Motor neuron (in vitro differentiated cells): Measurements from ENCODE around the gene SEH1L. TPM values are rescaled to one million over a fixed set of nuclear protein-coding genes. Genes with fewer than 3 reads are reported as not detected.

ENCODE experiments used
- ATAC-seq, 8 experiments: fragments of 200-7000 bp; cut with Tn5 transposase; replicated peaks in 6 of 8; 2 replicates each; pipeline ENCODE4 v1.8.0; 2021; ENCODE audit warnings: mild to moderate bottlenecking in 8 of 8, moderate library complexity in 8 of 8
- H3K27ac ChIP-seq, 2 donors: fragments of 250-450 bp; sonication (Bioruptor Pico); 2 replicates each; pipeline ENCODE4 v1.9.0; 2021; ENCODE audit warnings: antibody characterized with exemption in 2 of 2, mild to moderate bottlenecking in 2 of 2, moderate library complexity in 1 of 2
- H3K4me1 ChIP-seq, 2 donors: fragments of 250-450 bp; sonication (Bioruptor Pico); replicated peaks in 1 of 2; 2 replicates each; pipeline ENCODE4 v1.6.1; 2021; ENCODE audit warnings: antibody characterized with exemption in 2 of 2, mild to moderate bottlenecking in 2 of 2, moderate library complexity in 1 of 2
- H3K4me3 ChIP-seq, 5 donors: fragments of 250-450 bp; sonication (Bioruptor Pico); 2 replicates each; pipeline ENCODE4 v1.9.0; 2021; ENCODE audit warnings: antibody characterized with exemption in 5 of 5, mild to moderate bottlenecking in 5 of 5, moderate library complexity in 4 of 5
- WGBS, 10 experiments: fragments of 450-650 bp; shearing (Covaris generic); methylation state at CpG; one replicate each; pipeline ENCODE4 v1.0.0; 2022; 5-methylcytosine and 5-hydroxymethylcytosine counted together
- in situ Hi-C, 9 experiments: fragments of 400-800 bp; cut with MboI; loops; one replicate each; pipeline ENCODE4 v1.15.0; 2021; ENCODE audit warnings: low sequenced_read_pairs in 9 of 9, low pct_unique_long_range_greater_than_20kb in 2 of 9; ENCODE audit not compliant: unreplicated experiment in 9 of 9
- total RNA-seq, 8 experiments: library from RNA; unstranded; fragments of 300-600 nt; gene quantifications; 2 replicates each; pipeline versions ENCODE4 v1.2.3 to v1.2.4, GENCODE V29; 2022

The SEH1L gene
- total RNA-seq, 8 experiments from 2014 or later, result 11.9 to 51.6 (median 22.5) TPM

DNA sequence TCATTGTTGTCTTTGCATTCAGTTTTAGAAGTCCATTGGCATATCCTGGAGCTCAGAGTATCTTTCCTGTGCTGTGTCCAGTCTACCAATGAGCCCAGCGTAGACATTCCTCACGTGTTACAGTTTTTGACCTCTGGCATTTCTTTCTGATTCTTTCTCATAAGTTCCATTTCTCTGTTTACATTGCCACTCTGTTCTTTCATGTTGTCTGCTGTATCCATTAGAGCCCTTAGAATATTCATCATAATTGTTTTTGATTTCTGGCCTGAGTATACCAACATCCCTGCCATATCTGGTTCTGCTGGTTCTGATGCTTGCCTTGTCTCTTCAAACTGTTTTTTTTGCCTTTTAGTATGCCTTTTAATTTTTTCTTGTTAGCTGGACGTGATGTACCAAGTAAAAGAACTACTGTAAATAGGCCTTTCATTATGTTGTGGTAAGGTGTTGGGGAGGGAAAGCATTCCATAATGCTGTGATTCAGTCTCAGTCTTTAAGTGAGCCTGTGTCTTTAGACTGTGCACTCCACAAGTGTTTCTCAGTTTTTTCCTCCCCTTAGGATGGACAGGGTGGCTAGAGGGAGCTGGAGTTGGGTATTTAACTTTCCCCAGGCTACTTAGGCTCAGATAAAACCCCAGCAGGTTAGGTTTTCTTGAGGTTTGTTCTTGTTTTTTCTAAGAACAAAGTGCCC is 78.9 kb downstream of the SEH1L start:
- H3K27ac ChIP-seq, result no peak overlapping the region
- no peak overlapping the region for H3K4me3 ChIP-seq
- no peak for ATAC-seq
- H3K4me1 ChIP-seq, result no peaks in the 10 kb centered on the region
- in situ Hi-C loops, result no loop called here
- 93 to 100% (median 97%) methylated on average over 1 to 3 of the region's 3 CpGs for WGBS, 10 experiments

- ATAC-seq, result no peak
- H3K27ac ChIP-seq, result no peak overlapping the region
- no peaks in the 10 kb centered on the region for H3K4me1 ChIP-seq
- in situ Hi-C loops, result no loop called here
- no peak overlapping the region for H3K4me3 ChIP-seq
- WGBS, 10 experiments, result 93 to 100% (median 100%) methylated on average over 1 to 2 of the region's 2 CpGs; no CpG with 5 or more reads in 3 of the 10 experiments
Observed at GRCh38 chr18:13028869-13029268, 81.1 kb downstream of the SEH1L start.

DNA sequence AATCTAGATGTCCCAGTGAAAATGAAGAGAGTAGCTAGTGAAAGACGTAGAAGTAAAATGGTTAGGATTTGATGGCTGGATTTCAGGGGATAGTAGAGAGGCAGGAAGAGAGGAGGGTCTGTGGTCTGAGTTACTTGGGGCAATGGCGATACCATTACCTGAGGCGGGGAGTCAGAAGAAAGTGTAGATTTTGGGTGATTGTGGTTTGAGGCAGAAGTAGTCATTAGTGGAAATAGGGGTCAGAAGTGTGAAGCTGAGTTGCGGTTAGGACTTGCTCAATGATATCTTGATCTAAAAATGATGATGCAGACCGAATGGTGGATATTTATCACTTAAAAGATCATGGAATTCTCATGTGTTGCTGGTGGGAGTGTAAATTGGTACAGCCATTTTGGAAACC is 84.4 kb downstream of the SEH1L start:
- in situ Hi-C loops, result no loop called here
- ATAC-seq, result no peak
- Histone ChIP-seq H3K4me1 (no peaks in the 10 kb centered on the region), H3K27ac (no peak overlapping the region), H3K4me3 (no peak overlapping the region)
- WGBS, 10 experiments, result 92 to 100% (median 100%) methylated on average over 2 to 5 of the region's 5 CpGs; no CpG with 5 or more reads in 1 of the 10 experiments

- H3K27ac ChIP-seq, result no peak overlapping the region
- in situ Hi-C loops, result no loop called here
- 87 to 100% (median 95%) methylated on average over 1 to 6 of the region's 7 CpGs for WGBS, 10 experiments
- H3K4me1 ChIP-seq, result no peaks in the 10 kb centered on the region
- no peak overlapping the region for H3K4me3 ChIP-seq
- ATAC-seq, result no peak
Observed at GRCh38 chr18:13035249-13035914, 87.6 kb downstream of the SEH1L start.

DNA sequence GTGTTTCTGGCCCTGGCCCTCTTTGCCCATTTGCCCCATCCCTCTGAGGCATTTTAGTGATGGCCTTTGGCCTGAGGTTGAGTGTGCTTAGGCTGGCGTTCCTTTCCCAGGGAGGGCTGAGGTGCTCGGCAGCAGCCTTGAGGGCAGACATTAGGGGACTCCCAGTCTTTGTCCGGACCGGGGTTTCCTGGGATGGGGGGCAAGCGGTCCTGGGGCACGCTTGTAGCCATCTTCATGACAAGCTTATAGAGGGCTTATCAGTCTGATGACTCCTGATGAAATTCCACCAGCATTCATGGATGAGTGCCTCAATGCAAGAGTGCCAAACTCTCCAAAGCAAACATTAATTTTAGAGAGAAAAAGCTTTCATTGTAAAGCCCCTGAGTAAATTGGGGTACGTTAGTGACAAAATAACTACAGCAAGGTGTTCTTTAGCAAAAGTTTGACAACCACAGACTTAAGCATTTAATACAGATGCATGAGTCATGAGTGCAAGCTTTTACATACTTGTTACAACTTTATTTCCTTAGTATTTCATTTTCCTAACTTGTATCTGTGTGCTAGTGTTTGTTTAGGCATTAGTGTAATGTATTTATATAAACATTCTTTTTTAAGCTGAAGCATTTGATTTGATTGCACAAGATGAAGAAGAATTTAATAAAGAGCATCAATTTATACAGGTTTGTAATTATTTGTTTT is 89.0 kb downstream of the SEH1L start:
- Histone ChIP-seq H3K4me3 (no peak overlapping the region), H3K4me1 (no peaks in the 10 kb centered on the region), H3K27ac (no peak overlapping the region)
- WGBS, 10 experiments, result 50 to 100% (median 90%) methylated on average over 1 to 6 of the region's 7 CpGs; no CpG with 5 or more reads in 4 of the 10 experiments
- peak in 1 of 8 experiments; percentile 45 for ATAC-seq
- in situ Hi-C loops, result no loop called here

Other genes with a start within 250 kb of the SEH1L start
- gene CEP76, start 245.3 kb upstream of the SEH1L start, total RNA-seq, result 10 to 100 TPM in 4 of 8 experiments, 1 to 10 TPM in 4; 6.8 to 16.0 (median 9.8) TPM
- gene PSMG2, start 245.0 kb upstream of the SEH1L start, total RNA-seq, result 10 to 100 TPM; 50.4 to 82.0 (median 65.2) TPM
- gene PTPN2, start 63.8 kb upstream of the SEH1L start, total RNA-seq, result 10 to 100 TPM; 12.8 to 50.2 (median 23.8) TPM
- 10 to 100 TPM; 12.0 to 31.6 (median 22.0) TPM for gene CEP192, start 43.4 kb downstream of the SEH1L start, total RNA-seq